Natural killer cell (primary cell): ENCODE data around the gene CIP2A. TPM values are rescaled to one million over a fixed set of nuclear protein-coding genes. Genes with fewer than 3 reads are reported as not detected.

Experiments
- ATAC-seq, 3 donors: fragments of 150-1000 bp in 2 of 3; fragments of 200-7000 bp in 1 of 3; cut with Tn5 transposase; 1 replicate in 1 of 3; 2 replicates in 2 of 3; pipeline ENCODE4 v1.10.0; 2021; ENCODE audit warnings: mild to moderate bottlenecking in 2 of 3, moderate library complexity in 2 of 3
- DNase-seq, 2 donors: peaks; one replicate each; pipeline versions ENCODE4 v3.0.0 to v3.0.0-alpha.2; 2013 to 2021; ENCODE audit warnings: mixed read lengths in 1 of 2
- H3K27ac ChIP-seq: one replicate; pipeline ENCODE4 v1.5.1; 2013; ENCODE audit warnings: mild to moderate bottlenecking, low read length
- H3K27me3 ChIP-seq: one replicate; pipeline ENCODE4 v1.6.1; 2013; ENCODE audit warnings: low read length; ENCODE audit not compliant: control insufficient read depth, insufficient read depth
- H3K36me3 ChIP-seq: one replicate; pipeline ENCODE4 v1.6.1; 2013; ENCODE audit warnings: low read length; ENCODE audit not compliant: control insufficient read depth, insufficient read depth
- H3K4me1 ChIP-seq: one replicate; pipeline ENCODE4 v1.6.1; 2013; ENCODE audit warnings: low read length; ENCODE audit not compliant: control insufficient read depth, insufficient read depth
- H3K4me3 ChIP-seq: one replicate; pipeline ENCODE4 v1.5.1; 2013; ENCODE audit warnings: low read length
- H3K9me3 ChIP-seq: one replicate; pipeline ENCODE4 v1.6.1; 2013; ENCODE audit warnings: low read length; ENCODE audit not compliant: control insufficient read depth, insufficient read depth
- H3K27ac Mint-ChIP-seq, 2 donors: one replicate each; pipeline ENCODE4 v1.8.0; 2022; ENCODE audit warnings: mild to moderate bottlenecking in 2 of 2, mixed read lengths in 2 of 2, moderate library complexity in 1 of 2
- H3K27me3 Mint-ChIP-seq, 2 donors: one replicate each; pipeline ENCODE4 v1.8.0; 2022; ENCODE audit warnings: low read depth in 2 of 2, mixed read lengths in 2 of 2
- H3K36me3 Mint-ChIP-seq: one replicate; pipeline ENCODE4 v1.8.0; 2022; ENCODE audit warnings: mixed read lengths
- H3K4me1 Mint-ChIP-seq, 2 donors: one replicate each; pipeline ENCODE4 v1.8.0; 2022; ENCODE audit warnings: mixed read lengths in 2 of 2
- H3K4me3 Mint-ChIP-seq: one replicate; pipeline ENCODE4 v1.8.0; 2022; ENCODE audit warnings: mild to moderate bottlenecking, moderate library complexity, mixed read lengths
- H3K9me3 Mint-ChIP-seq, 2 donors: one replicate each; pipeline ENCODE4 v1.8.0; 2022; ENCODE audit warnings: mixed read lengths in 2 of 2
- CTCF ChIP-seq: fragments of 200-600 bp; IDR thresholded peaks from one replicate; pipeline ENCODE4 v1.8.0; 2022; ENCODE audit warnings: antibody characterized with exemption
- WGBS: methylation state at CpG from one replicate; pipeline ENCODE4 v1.1.7; 2013; ENCODE audit warnings: missing lambda C conversion rate; ENCODE audit not compliant: insufficient coverage; 5-methylcytosine and 5-hydroxymethylcytosine counted together
- intact Hi-C: fragments of 100-400 bp; cut with micrococcal nuclease; formaldehyde crosslinking; loops from one replicate; pipeline ENCODE4 v1.14.2; 2022
- total RNA-seq, 4 donors: library from RNA; stranded (reverse); fragments of 120-200 nt in 1 of 4; gene quantifications; one replicate each; pipeline versions ENCODE4 v1.2.3 to v1.2.4, GENCODE V29; 2013 to 2022

The CIP2A gene
- total RNA-seq, 3 donors from 2014 or later (not counting 1 experiment from before 2014, with no cell fraction given) = 3.6 to 8.5 (median 3.6) TPM

- Histone ChIP-seq H3K4me1 (peaks cover 3% of the 10 kb centered on the region), H3K9me3 (no peaks in the 10 kb centered on the region), H3K4me3 (no peak overlapping the region), H3K27me3 (no peaks in the 10 kb centered on the region), H3K36me3 (no peaks in the 10 kb centered on the region), H3K27ac (no peak overlapping the region)
- no peak for TF ChIP-seq CTCF
- Mint-ChIP-seq H3K27me3 (peaks cover 0 to 2% of the 10 kb centered on the region in 2 donors), H3K4me3 (no peak overlapping the region), H3K36me3 (no peaks in the 10 kb centered on the region), H3K27ac (no peak overlapping the region), H3K9me3 (no peaks in the 10 kb centered on the region), H3K4me1 (peaks cover 15% of the 10 kb centered on the region in 2 donors)
- DNase-seq (no peak), ATAC-seq (no peak)
- intact Hi-C loops = no loop called here
- 95% methylated on average over 2 of the region's 2 CpGs for WGBS
Measured at GRCh38 chr3:108595321-108595720, 6.1 kb upstream of the CIP2A start.

GRCh38 chr3:108590460-108590859 lies 1.2 kb upstream of the CIP2A start:
- H3K4me1 Mint-ChIP-seq = peaks cover 28 to 34% of the 10 kb centered on the region in 2 donors
- Histone ChIP-seq H3K27ac (peak overlapping the region; percentile 98), H3K27me3 (no peaks in the 10 kb centered on the region), H3K9me3 (no peaks in the 10 kb centered on the region), H3K4me3 (peak overlapping the region; percentile 95), H3K36me3 (no peaks in the 10 kb centered on the region), H3K4me1 (peaks cover 8% of the 10 kb centered on the region)
- H3K4me3 Mint-ChIP-seq = peak overlapping the region; percentile 97
- 67% methylated on average over 3 of the region's 4 CpGs for WGBS
- peak overlapping the region; percentile 95 to 99 for H3K27ac Mint-ChIP-seq
- TF ChIP-seq CTCF = no peak
- H3K27me3 Mint-ChIP-seq = peaks cover 0 to 2% of the 10 kb centered on the region in 2 donors
- H3K36me3 Mint-ChIP-seq = no peaks in the 10 kb centered on the region
- ATAC-seq (no peak), DNase-seq (peak in 1 of 2 donors; percentile 56)
- intact Hi-C loops = no loop called here
- H3K9me3 Mint-ChIP-seq = no peaks in the 10 kb centered on the region

- DNase-seq (no peak), ATAC-seq (no peak)
- intact Hi-C loops = loop anchor here (1.0 to 10.0 kb wide), 3 partner anchors 12 to 1068 kb away; partner anchors contain the start of genes BBX and CD47
- Mint-ChIP-seq H3K4me1 (peaks cover 28 to 34% of the 10 kb centered on the region in 2 donors), H3K4me3 (peak overlapping the region; percentile 97), H3K27me3 (peaks cover 0 to 2% of the 10 kb centered on the region in 2 donors), H3K27ac (peak overlapping the region; percentile 95 to 99), H3K36me3 (no peaks in the 10 kb centered on the region), H3K9me3 (no peaks in the 10 kb centered on the region)
- no peak for TF ChIP-seq CTCF
- 0% methylated on average over 9 of the region's 11 CpGs for WGBS
- H3K36me3 ChIP-seq = no peaks in the 10 kb centered on the region
- no peaks in the 10 kb centered on the region for H3K27me3 ChIP-seq
- peak overlapping the region; percentile 95 for H3K4me3 ChIP-seq
- H3K4me1 ChIP-seq = peaks cover 8% of the 10 kb centered on the region
- no peaks in the 10 kb centered on the region for H3K9me3 ChIP-seq
- H3K27ac ChIP-seq = peak overlapping the region; percentile 98
Measured at GRCh38 chr3:108589998-108590323, 723 bp upstream of the CIP2A start.

- Histone ChIP-seq H3K27me3 (no peaks in the 10 kb centered on the region), H3K4me3 (peak overlapping the region; percentile 95), H3K9me3 (no peaks in the 10 kb centered on the region), H3K4me1 (peaks cover 8% of the 10 kb centered on the region), H3K27ac (peak overlapping the region; percentile 98), H3K36me3 (no peaks in the 10 kb centered on the region)
- no peak for DNase-seq
- peaks cover 28 to 34% of the 10 kb centered on the region in 2 donors for H3K4me1 Mint-ChIP-seq
- H3K36me3 Mint-ChIP-seq = no peaks in the 10 kb centered on the region
- H3K27ac Mint-ChIP-seq = peak overlapping the region; percentile 95 to 99
- no peaks in the 10 kb centered on the region for H3K27me3 Mint-ChIP-seq
- WGBS = 0% methylated on average over 4 of the region's 8 CpGs
- TF ChIP-seq CTCF = no peak
- ATAC-seq = no peak
- H3K4me3 Mint-ChIP-seq = peak overlapping the region; percentile 97
- H3K9me3 Mint-ChIP-seq = no peaks in the 10 kb centered on the region
- intact Hi-C loops = loop anchor here (10.0 kb wide), 1 partner anchor 494 kb away; the partner anchor contains the start of gene CD47
Measured at GRCh38 chr3:108588601-108589000, 637 bp downstream of the CIP2A start.
